ENCODE data around the gene SPSB1. TPM values are rescaled to one million over a fixed set of nuclear protein-coding genes. Genes with fewer than 3 reads are reported as not detected.

The SPSB1 gene
- total RNA-seq, 2 donors from 2014 or later = 20.4 to 26.9 TPM

- TF ChIP-seq CTCF (conservative IDR thresholded peaks at IDR 0.05) = no peak
- H3K27me3 ChIP-seq (ENCODE audit: control insufficient read depth, insufficient read depth, low read length, poor library complexity, severe bottlenecking) = no peaks in the 10 kb centered on the region
- H3K9ac ChIP-seq (ENCODE audit: extremely low read depth, low read length, poor library complexity, severe bottlenecking) = no peak overlapping the region
- DNase-seq = no peak
- H3K27me3 Mint-ChIP-seq (ENCODE audit: insufficient read depth) = no peaks in the 10 kb centered on the region
- 84% methylated on average over 9 to 14 of the region's 14 CpGs for WGBS, 2 experiments (ENCODE audit: insufficient coverage in 1 of 2, insufficient read length in 1 of 2)
- H3K36me3 ChIP-seq (ENCODE audit: control insufficient read depth, insufficient read depth, low read length) = no peaks in the 10 kb centered on the region
- peaks cover 11% of the 10 kb centered on the region for H3K9me3 Mint-ChIP-seq
- H3K4me1 ChIP-seq (ENCODE audit: control insufficient read depth, insufficient read depth, low read length) = peaks cover 10% of the 10 kb centered on the region
- peaks cover 20% of the 10 kb centered on the region for H3K4me1 Mint-ChIP-seq
- H3K36me3 Mint-ChIP-seq (ENCODE audit: low read depth) = peaks cover 14% of the 10 kb centered on the region
- no peak overlapping the region for H3K27ac ChIP-seq (ENCODE audit: low read depth, low read length)
- H3K4me3 Mint-ChIP-seq = no peak overlapping the region
- no peak overlapping the region for H3K27ac Mint-ChIP-seq
- peaks cover 6% of the 10 kb centered on the region for H3K9me3 ChIP-seq (ENCODE audit: control insufficient read depth, low read length)
- no peak overlapping the region for H3K4me3 ChIP-seq (ENCODE audit: low read length)
Observed at GRCh38 chr1:9347095-9347850, 54.6 kb downstream of the SPSB1 start.

- no peaks in the 10 kb centered on the region for H3K27me3 ChIP-seq (ENCODE audit: control insufficient read depth, insufficient read depth, low read length, poor library complexity, severe bottlenecking)
- Mint-ChIP-seq H3K27ac (no peak overlapping the region), H3K4me3 (no peak overlapping the region), H3K27me3 (ENCODE audit: insufficient read depth) (no peaks in the 10 kb centered on the region), H3K9me3 (no peaks in the 10 kb centered on the region), H3K4me1 (peaks cover 20% of the 10 kb centered on the region), H3K36me3 (ENCODE audit: low read depth) (peaks cover 2% of the 10 kb centered on the region)
- H3K9ac ChIP-seq (ENCODE audit: extremely low read depth, low read length, poor library complexity, severe bottlenecking) = no peak overlapping the region
- no peaks in the 10 kb centered on the region for H3K9me3 ChIP-seq (ENCODE audit: control insufficient read depth, low read length)
- TF ChIP-seq CTCF (conservative IDR thresholded peaks at IDR 0.05) = no peak
- DNase-seq = no peak
- WGBS, 2 experiments (ENCODE audit: insufficient coverage in 1 of 2, insufficient read length in 1 of 2) = 94 to 98% methylated on average over 15 to 22 of the region's 22 CpGs
- H3K27ac ChIP-seq (ENCODE audit: low read depth, low read length) = no peak overlapping the region
- no peak overlapping the region for H3K4me3 ChIP-seq (ENCODE audit: low read length)
- H3K4me1 ChIP-seq (ENCODE audit: control insufficient read depth, insufficient read depth, low read length) = peaks cover 11% of the 10 kb centered on the region
- no peaks in the 10 kb centered on the region for H3K36me3 ChIP-seq (ENCODE audit: control insufficient read depth, insufficient read depth, low read length)
Observed at GRCh38 chr1:9349331-9349851, 56.7 kb downstream of the SPSB1 start.

- H3K4me3 Mint-ChIP-seq = no peak overlapping the region
Observed at GRCh38 chr1:9350013-9350908, 57.6 kb downstream of the SPSB1 start.

More at GRCh38 chr1:9350013-9350908, 57.6 kb downstream of the SPSB1 start:
- Histone ChIP-seq H3K4me3 (ENCODE audit: low read length) (no peak overlapping the region), H3K9me3 (ENCODE audit: control insufficient read depth, low read length) (no peaks in the 10 kb centered on the region), H3K9ac (ENCODE audit: extremely low read depth, low read length, poor library complexity, severe bottlenecking) (no peak overlapping the region), H3K27ac (ENCODE audit: low read depth, low read length) (no peak overlapping the region), H3K27me3 (ENCODE audit: control insufficient read depth, insufficient read depth, low read length, poor library complexity, severe bottlenecking) (no peaks in the 10 kb centered on the region), H3K36me3 (ENCODE audit: control insufficient read depth, insufficient read depth, low read length) (no peaks in the 10 kb centered on the region), H3K4me1 (ENCODE audit: control insufficient read depth, insufficient read depth, low read length) (peaks cover 11% of the 10 kb centered on the region)
- Mint-ChIP-seq H3K27me3 (ENCODE audit: insufficient read depth) (no peaks in the 10 kb centered on the region), H3K9me3 (no peaks in the 10 kb centered on the region), H3K4me1 (peaks cover 20% of the 10 kb centered on the region), H3K27ac (no peak overlapping the region), H3K36me3 (ENCODE audit: low read depth) (peaks cover 2% of the 10 kb centered on the region)
- 88 to 96% methylated on average over 8 to 20 of the region's 20 CpGs for WGBS, 2 experiments (ENCODE audit: insufficient coverage in 1 of 2, insufficient read length in 1 of 2)
- no peak for DNase-seq
- no peak for TF ChIP-seq CTCF (conservative IDR thresholded peaks at IDR 0.05)
